ENCODE data around the gene LAMA3.
A peak's percentile ranks its signal among the peaks of the same experiment; 100 is the strongest.

LAMA3 gene

GRCh38 chr18:23983112-23983511, 293.9 kb downstream of the LAMA3 start:
- no peak for DNase-seq

- no peak for DNase-seq
Observed at GRCh38 chr18:23986600-23987359, 297.5 kb downstream of the LAMA3 start.

GRCh38 chr18:23990474-23991410, 301.5 kb downstream of the LAMA3 start:
- no peak for DNase-seq

GRCh38 chr18:23992089-23992940, 303.1 kb downstream of the LAMA3 start:
- no peak for DNase-seq

- no peak for DNase-seq
Observed at GRCh38 chr18:23992941-23993280, 303.7 kb downstream of the LAMA3 start.

- no peak for DNase-seq
Observed at GRCh38 chr18:23994361-23994902, 305.2 kb downstream of the LAMA3 start.

GRCh38 chr18:23995180-23995579, 305.9 kb downstream of the LAMA3 start:
- no peak for DNase-seq

GRCh38 chr18:23998018-23998417, 308.8 kb downstream of the LAMA3 start:
- no peak for DNase-seq

- DNase-seq, result no peak
Observed at GRCh38 chr18:23998820-23999219, 309.6 kb downstream of the LAMA3 start.

GRCh38 chr18:24000613-24001490, 311.6 kb downstream of the LAMA3 start:
- no peak for DNase-seq

- DNase-seq, result peak in 1 of 2 experiments; percentile 17
Observed at GRCh38 chr18:24002479-24002878, 313.2 kb downstream of the LAMA3 start.

- no peak for DNase-seq
Observed at GRCh38 chr18:24003288-24003687, 314.0 kb downstream of the LAMA3 start.

- DNase-seq, result no peak
Observed at GRCh38 chr18:24003903-24004640, 314.8 kb downstream of the LAMA3 start.

Data from Kasumi-1 (cell line).